PFSK-1 (cell line): Measurements from ENCODE around the gene STK38L.

Experiments
- POLR2AphosphoS5 ChIP-seq: IDR thresholded peaks from 2 replicates; pipeline ENCODE4 v1.6.1; 2012; ENCODE audit warnings: low read depth, mild to moderate bottlenecking, control low read depth, low read length, moderate library complexity
- REST ChIP-seq, 2 experiments: IDR thresholded peaks; 2 replicates each; pipeline versions ENCODE4 v1.6.1 to v1.8.0; 2011 to 2012; ENCODE audit warnings: low read depth in 2 of 2, low read length in 2 of 2, control low read depth in 1 of 2, inconsistent platforms in 1 of 2, mild to moderate bottlenecking in 1 of 2, moderate library complexity in 1 of 2; ENCODE audit not compliant: insufficient read depth in 1 of 2
- TAF1 ChIP-seq: IDR thresholded peaks from 2 replicates; pipeline ENCODE4 v1.6.1; 2012; ENCODE audit warnings: low read length, control low read depth, borderline replicate concordance; ENCODE audit not compliant: insufficient read depth

- TF ChIP-seq TAF1: no peak
- no peak for TF ChIP-seq REST (IDR thresholded peaks at IDR 0.05; ENCODE audit: insufficient read depth in 1 of 2, low read depth in 2 of 2, low read length in 2 of 2)
- TF ChIP-seq POLR2AphosphoS5: no peak
These were observed 86.8 kb downstream of the STK38L start for GRCh38 chr12:27330846-27331245.
